RPMI7951 (cell line): Measurements from ENCODE around the gene TBP. TPM values are rescaled to one million over a fixed set of nuclear protein-coding genes. Genes with fewer than 3 reads are reported as not detected.

Experiments used
- DNase-seq: peaks from one replicate; pipeline ENCODE4 v3.0.0-alpha.2; 2012; ENCODE audit warnings: low read depth
- total RNA-seq: library from RNA; depleted of rRNA; stranded (reverse); fragments of >200 nt; shearing (Covaris generic); gene quantifications from 2 replicates; pipeline ENCODE4 v1.2.3, GENCODE V29; 2014

Gene TBP
- total RNA-seq, 1 experiment from 2014 or later: 20.5 TPM

DNA sequence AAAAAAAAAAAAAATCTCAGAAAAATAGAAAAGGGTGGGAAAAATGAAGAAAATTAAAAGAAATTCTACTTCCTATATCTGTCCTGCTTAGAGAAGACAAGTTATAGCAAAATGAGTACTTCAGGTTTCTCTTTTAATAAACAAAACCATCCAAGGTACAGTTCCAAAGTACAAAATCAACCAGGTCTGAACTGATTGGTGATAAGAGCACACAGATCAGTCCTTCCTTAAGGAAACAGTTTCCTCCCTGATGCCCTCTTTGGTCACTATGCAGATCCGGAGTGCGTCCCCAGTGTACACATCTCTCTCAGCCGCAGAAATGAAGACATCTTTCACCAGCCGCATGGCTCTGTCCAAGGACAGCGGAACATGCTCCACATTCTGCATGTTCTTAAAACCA lies 19.2 kb upstream of the TBP start:
- DNase-seq: no peak

DNA sequence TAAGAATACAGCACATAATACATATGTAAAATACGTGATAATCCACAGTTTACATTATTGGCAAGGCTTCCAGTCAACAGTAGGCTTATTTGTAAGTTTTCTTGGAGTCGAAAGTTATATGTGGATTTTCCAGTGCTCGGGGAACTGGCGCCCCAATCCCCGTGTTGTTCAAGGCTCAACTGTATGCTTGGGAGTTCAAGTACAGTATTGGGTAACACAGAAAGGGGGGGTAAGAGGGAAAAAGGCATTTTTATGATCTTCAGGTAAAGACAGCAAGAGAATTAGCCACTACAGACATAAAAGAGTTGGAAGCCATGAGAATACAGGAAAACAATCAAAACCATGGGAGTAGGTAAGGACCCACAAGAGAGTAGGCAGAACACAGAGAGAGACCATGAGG lies 17.5 kb upstream of the TBP start:
- no peak for DNase-seq

DNA sequence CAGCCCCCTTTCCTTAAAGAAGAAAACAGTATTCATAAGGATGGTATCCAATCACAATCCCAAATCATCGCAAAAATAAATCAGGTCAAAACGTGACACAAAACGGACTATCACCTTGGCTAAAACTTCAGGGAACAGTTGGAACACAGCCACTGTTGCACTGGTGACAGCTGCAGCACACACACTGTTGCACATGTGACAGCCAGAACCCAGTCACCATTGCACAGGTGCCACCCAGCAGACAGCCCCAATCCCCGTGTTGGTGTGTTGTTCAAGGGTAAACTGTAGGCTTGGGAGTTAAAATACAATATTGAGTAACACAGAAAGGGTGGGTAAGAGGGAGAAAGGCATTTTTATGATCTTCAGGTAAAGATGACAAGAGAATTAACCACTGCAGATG lies 16.8 kb upstream of the TBP start:
- no peak for DNase-seq

DNA sequence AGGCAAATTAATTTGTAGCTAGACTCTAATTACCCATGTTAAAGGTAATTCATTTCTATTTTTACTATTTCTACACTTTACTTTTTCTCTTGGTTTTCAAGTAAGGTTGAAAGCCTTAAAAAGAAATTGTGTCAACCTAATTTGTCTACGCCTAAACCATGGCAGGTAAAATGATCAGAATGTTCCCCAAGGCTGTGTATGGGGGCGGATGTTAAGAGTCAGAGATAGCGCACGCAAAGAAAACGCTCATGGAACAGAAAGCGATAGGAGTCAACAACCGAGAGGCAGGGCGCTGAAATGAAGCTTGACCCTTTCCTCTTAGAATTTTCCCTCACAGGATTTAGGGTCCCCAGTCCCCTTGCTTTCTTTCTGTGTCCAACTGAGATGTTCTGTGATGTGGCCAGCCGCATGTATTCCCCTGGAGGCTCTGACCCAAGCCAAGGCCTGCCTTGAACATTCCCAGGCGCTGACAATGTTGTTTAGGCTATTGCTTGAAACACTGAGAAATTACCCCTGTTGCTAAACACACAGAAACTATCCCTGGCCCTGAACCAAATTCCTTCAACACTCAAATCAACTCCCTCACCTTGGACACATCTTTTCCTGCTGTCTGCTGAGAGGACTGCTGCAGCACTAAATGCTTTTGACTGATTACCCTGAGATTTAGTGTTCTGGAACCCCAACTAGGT lies 12.0 kb upstream of the TBP start:
- DNase-seq: no peak

DNA sequence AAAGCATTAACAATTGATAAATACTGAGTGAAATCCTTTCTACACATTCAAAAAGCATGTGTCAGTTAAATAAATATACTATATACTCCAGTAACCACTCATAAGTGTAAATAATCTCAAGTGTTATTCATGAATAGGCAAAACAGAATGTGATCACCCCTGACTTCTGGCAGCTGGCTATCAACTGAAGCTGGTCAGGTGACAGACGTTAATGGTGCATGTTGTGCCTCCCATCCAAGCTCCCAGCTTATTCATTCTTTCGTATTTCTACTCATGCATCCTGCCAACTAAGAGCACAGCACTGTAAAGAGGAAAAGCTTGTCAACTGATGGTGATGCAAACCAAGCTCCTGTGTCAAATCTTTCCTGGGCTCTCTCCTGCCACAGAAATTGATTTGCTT lies 8.8 kb upstream of the TBP start:
- no peak for DNase-seq

DNA sequence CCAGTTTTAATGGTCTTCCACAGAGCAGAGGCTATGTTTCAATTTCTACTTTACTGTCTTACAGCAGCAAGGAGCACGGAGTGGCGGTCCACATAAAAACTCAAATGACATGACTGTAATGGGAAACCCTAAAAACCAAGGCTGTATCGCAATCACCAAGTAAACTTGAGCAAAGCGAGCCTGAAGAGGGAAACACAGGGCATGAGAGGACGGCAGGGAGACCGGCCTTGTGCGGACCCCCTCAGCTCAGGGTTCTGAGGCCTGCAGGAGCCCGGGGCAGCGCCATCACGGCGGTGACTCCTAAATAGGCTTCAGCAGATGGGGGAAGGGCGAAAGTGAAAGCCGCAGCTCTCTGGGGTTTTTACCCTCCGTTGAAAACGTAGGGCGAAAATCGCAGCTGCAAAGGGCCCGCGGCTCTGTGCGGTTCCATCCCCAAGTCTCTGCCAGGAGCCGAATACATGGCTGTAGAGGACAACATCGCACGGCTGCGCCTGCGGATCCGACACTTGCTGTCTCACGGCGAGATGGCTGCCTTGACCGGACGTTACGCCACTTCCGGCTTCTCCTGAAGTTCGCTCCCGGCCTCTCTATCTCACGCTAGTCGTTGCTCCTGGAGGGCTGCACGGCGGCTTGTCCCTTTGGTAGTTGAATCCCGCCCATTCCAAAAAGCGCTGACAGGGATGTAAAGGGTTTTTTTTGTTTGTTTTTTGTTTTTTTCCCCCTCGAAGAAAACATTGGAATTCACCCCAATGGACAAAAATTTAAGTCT lies 1.2 kb upstream of the TBP start, which contains the start of gene PSMB1:
TSS of gene PSMB1 (minus strand) at position 543 of the 769 bp plus-strand sequence. CDS start at position 478, 65 bp downstream.
- DNase-seq: peak; percentile 95

DNA sequence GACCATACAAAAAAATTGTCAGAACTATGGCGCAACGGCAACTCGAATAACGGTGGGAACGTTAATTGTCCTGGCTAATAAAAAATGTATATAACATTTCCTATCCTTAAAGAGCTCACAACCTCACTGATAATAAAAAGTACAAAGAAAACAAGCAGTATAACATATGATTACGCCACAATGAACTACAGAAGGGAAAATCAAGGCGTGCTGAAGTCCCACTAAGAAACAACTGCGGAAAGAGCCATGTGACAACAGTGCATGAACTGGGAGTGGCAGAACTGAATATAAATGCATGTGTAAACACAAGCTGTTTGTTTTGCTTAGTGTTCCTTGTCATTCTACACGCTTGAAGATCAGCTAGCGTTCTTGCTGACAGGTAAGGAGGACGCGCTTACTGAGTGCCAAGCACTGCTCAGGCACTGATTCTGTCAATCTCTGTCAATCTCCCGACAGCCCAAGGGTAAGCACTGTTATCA lies 596 bp upstream of the TBP start:
- no peak for DNase-seq

DNA sequence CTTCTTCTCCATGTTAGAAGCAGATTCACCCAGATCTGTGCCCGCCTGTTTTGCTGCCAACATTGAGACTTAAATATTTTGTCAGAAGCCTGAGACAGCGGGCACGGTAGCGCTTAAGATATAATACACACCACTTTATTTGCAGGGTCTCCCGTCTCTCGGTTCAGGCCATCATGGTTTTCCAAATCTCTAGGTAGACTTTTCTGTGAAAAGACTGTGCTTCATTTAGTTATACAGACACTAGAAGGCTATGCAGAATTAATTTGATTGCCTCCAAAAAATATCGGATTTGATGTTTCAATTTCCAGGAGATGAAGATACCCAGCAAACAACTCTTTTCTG lies 598 bp downstream of the TBP start:
- DNase-seq: no peak

DNA sequence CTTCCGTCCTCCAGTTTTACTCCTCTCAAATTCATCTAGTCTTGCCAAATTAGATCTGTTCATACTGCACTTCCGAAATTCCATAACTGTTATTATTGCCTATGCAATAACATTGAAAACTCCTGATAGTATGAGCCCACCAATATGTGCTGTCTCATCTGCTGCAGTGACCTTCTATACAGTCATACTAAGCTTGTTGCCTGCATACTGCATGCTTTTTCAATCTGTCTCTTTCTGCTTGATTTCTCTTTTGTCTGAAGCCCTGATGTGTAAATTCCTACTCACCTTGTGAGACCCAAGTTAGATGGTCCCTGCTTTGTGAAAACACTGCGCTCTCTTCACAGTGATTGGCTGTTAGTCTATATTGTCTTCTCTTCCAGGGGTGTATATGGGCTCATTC lies 1.1 kb downstream of the TBP start:
- no peak for DNase-seq

DNA sequence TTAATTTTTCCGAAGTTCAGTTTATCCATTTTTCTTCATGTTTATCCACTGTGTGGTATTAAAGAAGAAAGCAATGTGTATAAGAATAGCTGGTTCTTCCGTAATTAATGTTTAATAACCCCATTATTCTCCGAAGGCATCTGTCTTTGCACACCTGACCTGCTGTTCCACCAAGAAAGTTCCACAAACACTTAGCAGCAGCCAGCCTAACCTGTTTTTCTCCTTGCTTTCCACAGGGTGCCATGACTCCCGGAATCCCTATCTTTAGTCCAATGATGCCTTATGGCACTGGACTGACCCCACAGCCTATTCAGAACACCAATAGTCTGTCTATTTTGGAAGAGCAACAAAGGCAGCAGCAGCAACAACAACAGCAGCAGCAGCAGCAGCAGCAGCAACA lies 7.4 kb downstream of the TBP start:
- no peak for DNase-seq

DNA sequence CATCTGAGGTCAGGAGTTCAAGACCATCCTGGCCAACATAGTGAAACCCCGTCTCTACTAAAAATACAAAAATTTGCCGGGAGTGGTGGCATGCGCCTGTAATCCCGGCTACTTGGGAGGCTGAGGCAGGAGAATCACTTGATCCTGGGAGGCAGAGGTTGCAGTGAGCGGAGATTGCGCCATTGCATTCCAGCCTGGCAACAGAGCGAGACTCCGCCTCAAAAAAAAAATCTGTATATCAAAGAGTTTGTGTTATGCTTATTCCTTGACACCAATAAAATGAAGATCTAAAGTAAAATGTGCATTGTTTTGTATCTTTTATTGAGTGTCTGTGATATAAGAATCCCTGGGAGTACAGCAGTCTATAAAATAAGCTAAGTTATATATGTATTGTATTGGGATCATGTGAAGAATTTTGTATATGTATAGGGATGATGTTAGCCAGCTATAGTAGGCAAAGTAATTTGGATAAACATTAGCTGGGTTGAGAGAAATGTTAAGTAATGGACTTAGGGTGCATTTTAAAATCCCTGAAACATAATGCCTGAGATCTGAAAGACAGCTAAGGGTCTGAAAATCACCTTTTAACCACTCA lies 10.9 kb downstream of the TBP start:
- DNase-seq: no peak

DNA sequence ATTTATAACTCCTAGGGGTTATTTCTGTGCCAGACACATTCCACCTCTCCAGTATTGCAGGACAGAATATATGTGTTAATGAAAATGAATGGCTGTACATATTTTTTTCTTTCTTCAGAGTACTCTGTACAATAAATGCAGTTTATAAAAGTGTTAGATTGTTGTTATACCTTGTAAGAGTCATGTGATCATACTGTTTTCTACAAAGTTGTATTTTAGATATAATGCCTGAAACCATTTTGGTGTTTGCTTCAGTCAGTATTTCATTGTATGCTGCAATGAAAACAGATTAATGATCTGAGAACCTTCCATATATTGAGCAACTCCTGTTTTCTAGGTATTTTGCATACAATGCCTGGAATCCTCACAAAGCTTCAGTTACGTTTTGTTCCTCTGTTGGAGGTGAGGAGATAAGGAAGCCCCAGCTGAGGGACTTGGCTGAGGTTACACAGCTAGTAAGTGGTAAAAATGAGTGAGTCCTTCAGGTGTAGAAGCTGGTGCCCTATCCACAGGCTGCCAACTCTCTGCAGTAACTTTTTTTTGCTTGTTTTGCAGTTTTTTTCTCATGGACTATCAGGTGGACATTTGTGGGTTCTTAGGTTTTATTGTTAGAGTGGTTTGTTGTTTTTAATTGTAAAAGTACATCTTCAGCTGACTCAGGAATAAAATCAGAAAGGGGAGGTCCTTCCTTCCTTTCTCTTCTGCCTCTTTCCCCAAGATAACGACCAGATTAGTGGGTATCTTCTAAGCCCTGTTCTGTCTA lies 18.7 kb downstream of the TBP start:
- no peak for DNase-seq

DNA sequence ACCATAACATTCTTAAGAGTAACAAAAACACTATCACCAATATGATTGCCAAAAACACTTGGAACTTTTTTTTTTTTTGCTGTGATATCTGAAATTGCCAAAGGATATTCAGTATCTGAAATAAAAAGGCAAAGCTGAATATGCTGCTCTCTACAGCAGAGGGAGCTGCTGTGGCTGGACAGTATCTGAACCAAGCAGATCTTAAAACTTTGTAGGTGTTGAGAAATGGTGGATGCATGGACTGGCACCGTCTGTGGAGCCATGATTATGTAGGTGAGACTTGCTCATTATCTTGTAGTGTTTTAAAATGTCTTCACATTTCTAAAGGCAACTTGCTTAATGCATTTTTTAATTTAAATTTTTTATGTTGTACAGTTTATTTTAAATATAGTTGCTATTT lies 21.1 kb downstream of the TBP start:
- no peak for DNase-seq

DNA sequence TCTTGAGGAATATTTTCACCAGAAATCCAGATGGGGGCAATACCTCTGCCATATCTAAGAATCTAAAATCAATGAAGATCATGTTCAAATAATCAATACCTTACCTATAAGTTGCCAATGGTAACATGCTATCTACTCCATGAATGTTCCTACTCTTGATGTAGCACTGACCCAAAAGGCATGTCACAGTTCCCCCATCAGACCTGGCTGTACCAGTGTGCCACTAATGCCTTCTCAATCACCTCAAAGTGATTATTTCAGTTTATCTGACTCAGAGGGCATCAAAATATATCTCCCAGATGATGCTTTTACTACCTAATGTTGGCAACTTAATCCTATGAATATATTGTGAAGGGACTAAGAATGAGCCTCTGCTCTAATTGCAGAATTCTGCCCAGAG lies 24.7 kb downstream of the TBP start:
- DNase-seq: no peak

DNA sequence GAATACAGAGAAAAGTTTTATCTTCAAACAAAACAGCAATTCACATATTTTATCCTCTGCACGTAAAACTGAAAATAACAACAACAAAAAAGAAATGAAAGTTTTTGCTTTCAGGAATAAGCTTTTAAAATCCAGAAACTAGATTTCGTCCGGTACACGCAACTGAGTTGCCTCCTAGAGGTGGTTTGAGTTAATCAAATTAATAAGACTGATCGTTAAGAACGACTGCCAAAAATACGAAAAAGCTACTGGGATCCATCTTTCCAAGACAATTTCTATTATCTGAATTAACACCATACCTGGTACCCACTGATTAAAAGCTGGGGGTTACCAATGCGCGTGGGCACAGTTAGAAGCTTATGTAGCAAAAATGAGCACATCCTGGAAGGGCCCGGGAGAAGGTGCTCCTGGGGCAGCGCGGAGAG lies 29.6 kb downstream of the TBP start:
- DNase-seq: no peak

DNA sequence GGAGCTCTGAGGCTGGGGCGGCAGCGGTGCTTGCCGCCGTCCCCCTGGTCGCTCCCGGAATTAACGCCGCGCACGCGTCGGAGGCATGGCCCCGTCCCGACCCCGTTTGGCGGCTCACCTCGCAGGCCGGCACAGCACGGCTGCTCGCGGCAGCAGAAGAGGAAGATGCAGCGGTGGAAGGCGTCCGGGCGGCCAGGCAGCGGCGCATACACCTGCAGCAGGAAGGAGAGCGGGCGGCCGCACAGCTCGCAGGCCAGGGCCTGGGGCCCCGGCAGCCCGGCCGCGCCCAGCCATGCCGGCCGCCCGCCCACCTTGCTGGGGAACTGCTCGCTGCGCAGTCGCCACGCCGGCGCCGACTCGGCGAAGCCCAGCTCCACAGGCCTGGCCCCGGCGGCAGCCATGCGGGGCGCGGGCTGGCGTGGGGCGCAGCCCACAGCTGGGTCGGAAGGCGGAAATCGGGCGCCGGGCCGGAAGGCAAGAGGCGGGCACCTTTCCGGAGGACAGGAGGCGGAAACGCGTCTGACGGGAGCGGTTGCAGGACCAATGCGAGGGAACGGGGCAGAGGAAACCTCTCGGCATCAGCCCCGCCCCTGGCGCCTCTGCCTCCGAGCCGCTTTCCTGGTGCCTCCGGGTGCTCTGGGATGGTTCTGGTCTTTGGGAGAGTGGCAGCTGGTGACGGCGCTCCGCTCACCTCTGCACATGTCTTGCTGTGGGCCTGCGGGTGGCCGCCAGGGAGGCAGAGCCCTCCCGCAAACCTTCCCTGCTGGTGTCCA lies 30.2 kb downstream of the TBP start, which contains the start of gene PDCD2:
TSS of gene PDCD2 (minus strand) at position 457 of the 773 bp plus-strand sequence. CDS start at position 401, 56 bp downstream.
- DNase-seq: peak; percentile 92

DNA sequence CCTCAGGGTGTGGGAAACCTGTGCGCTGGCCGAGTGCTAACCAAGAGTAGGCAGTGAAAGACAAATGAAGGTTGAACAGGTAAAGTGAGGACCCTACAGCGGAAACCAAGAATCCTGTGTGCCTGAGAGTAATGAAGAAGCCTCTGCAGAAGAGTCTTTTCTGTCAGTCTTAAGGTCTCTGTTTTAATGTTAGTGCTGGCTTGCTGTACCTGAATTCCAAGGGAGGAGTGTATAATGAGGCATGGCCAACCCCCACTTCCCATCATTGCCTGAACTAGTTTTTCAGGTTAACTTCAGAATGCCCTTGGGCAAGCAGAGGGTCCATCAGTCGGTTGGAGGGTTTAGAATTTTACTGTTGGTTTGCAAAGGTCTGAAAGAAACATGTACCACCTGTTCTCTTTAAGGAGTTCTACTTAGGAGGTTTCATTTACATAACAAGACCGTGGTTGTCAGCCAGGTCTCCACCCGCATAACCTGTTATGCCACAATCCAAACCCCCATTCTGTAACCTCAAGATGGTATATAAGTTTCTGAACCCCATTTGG lies 30.9 kb downstream of the TBP start:
- DNase-seq: no peak

DNA sequence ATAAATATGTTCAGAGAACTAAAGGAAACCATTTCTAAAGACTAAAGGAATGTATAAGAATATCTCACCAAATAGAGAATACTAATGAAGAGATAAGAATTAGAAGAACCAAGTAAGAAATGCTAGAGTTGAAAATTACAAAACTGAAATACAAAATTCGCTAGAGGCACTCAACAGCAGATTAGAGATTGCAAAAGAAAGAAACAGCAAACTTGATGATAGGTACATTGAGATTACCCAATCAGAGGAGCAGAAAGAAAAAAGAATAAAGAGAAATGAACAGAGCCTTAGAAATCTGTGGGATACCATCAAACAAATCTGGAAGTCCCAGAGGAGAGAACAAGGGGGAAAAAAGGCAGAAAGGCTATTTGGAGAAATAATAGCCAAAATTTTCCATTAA lies 36.6 kb downstream of the TBP start:
- DNase-seq: no peak

DNA sequence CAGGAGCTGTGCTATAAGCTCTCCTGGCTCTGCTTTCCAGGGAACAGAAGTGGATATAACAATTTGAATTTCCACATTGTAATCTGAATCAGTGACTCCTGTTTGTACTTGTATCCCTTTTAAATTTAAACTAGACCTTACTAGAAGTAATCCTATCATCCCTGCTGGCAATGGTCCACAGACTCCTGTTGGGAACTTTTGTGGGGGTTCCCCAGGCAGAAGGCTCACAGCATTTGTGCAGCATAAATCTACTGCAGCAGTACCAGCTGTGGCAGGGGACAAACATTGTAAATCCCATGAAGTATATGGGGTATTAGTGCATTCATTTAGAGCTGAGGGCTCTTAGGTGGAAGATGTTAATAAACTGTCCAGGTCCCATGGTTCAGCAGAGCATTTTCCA lies 42.3 kb downstream of the TBP start:
- no peak for DNase-seq

DNA sequence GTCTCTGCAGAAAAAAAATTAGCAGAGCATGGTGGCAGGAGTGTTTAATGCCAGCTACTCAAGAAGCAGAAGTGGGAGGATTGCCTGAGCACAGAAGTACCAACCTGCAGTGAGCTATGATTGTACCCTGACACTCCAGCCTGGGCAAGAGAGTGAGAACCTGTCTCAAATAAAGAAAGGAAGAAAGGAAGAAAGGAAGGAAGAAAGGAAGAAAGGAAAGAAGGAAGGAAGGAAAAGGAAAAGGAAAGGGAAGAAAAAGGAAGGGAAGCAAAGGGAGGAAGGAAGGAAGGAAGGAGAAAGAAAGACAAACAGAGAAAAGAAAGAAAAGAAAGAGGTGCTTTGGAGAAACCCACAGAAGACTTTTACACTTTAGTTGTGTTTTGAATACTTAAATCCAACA lies 43.1 kb downstream of the TBP start:
- DNase-seq: no peak
